ENCODE measurements around the gene VIL1. TPM values are rescaled to one million over a fixed set of nuclear protein-coding genes. Genes with fewer than 3 reads are reported as not detected.

The VIL1 gene
- total RNA-seq, 1 donor from 2014 or later = not detected

GRCh38 chr2:218436992-218437391 is 18.1 kb downstream of the VIL1 start:
- H3K4me3 ChIP-seq (ENCODE audit: low read depth, low read length) = no peak overlapping the region
- no peak for TF ChIP-seq CTCF (conservative IDR thresholded peaks at IDR 0.05; ENCODE audit: low read depth, low read length)

GRCh38 chr2:218437969-218438368 is 19.0 kb downstream of the VIL1 start:
- TF ChIP-seq CTCF (conservative IDR thresholded peaks at IDR 0.05; ENCODE audit: low read depth, low read length) = no peak
- no peak overlapping the region for H3K4me3 ChIP-seq (ENCODE audit: low read depth, low read length)
- no peak for DNase-seq (ENCODE audit: low read depth)

More at GRCh38 chr2:218436992-218437391, 18.1 kb downstream of the VIL1 start:
- DNase-seq (ENCODE audit: low read depth) = no peak

GRCh38 chr2:218438596-218438995 is 19.7 kb downstream of the VIL1 start:
- TF ChIP-seq CTCF (conservative IDR thresholded peaks at IDR 0.05; ENCODE audit: low read depth, low read length) = no peak
- H3K4me3 ChIP-seq (ENCODE audit: low read depth, low read length) = no peak overlapping the region

GRCh38 chr2:218444692-218445357 is 25.9 kb downstream of the VIL1 start:
- H3K4me3 ChIP-seq (ENCODE audit: low read depth, low read length) = no peak overlapping the region
- TF ChIP-seq CTCF (conservative IDR thresholded peaks at IDR 0.05; ENCODE audit: low read depth, low read length) = no peak
- DNase-seq (ENCODE audit: low read depth) = no peak

More at GRCh38 chr2:218438596-218438995, 19.7 kb downstream of the VIL1 start:
- DNase-seq (ENCODE audit: low read depth) = no peak

GRCh38 chr2:218445602-218446001 is 26.7 kb downstream of the VIL1 start:
- H3K4me3 ChIP-seq (ENCODE audit: low read depth, low read length) = no peak overlapping the region
- DNase-seq (ENCODE audit: low read depth) = no peak
- TF ChIP-seq CTCF (conservative IDR thresholded peaks at IDR 0.05; ENCODE audit: low read depth, low read length) = no peak

- no peak for TF ChIP-seq CTCF (conservative IDR thresholded peaks at IDR 0.05; ENCODE audit: low read depth, low read length)
- no peak for DNase-seq (ENCODE audit: low read depth)
- no peak overlapping the region for H3K4me3 ChIP-seq (ENCODE audit: low read depth, low read length)
Observed at GRCh38 chr2:218446547-218446946, 27.6 kb downstream of the VIL1 start.

GRCh38 chr2:218447072-218447471 is 28.1 kb downstream of the VIL1 start:
- no peak for TF ChIP-seq CTCF (conservative IDR thresholded peaks at IDR 0.05; ENCODE audit: low read depth, low read length)
- no peak for DNase-seq (ENCODE audit: low read depth)
- no peak overlapping the region for H3K4me3 ChIP-seq (ENCODE audit: low read depth, low read length)
